Pancreas (tissue), 10 donors: Measurements from ENCODE around the gene ALG5. TPM values are rescaled to one million over a fixed set of nuclear protein-coding genes. Genes with fewer than 3 reads are reported as not detected.

Source experiments
- ATAC-seq, 4 donors: fragments of 200-7000 bp; cut with Tn5 transposase; one replicate each; pipeline versions ENCODE4 v1.8.0 to v1.9.1; 2020; ENCODE audit warnings: mild to moderate bottlenecking in 4 of 4, moderate library complexity in 4 of 4
- DNase-seq, 6 donors: peaks; one replicate each; pipeline ENCODE4 v3.0.0-alpha.2; 2020
- FAIRE-seq: peaks from 2 replicates; lab custom pipeline; 2012; peaks lifted over from hg19 to GRCh38; lab: Jason Lieb, UNC
- H3K27ac ChIP-seq, 4 donors: fragments of 200-600 bp; sonication (generic); 1 replicate in 3 of 4; 2 replicates in 1 of 4; pipeline versions ENCODE4 v1.5.0 to v1.8.0; 2020
- H3K27me3 ChIP-seq, 4 donors: fragments of 200-600 bp; one replicate each; pipeline ENCODE4 v1.8.0; 2021
- H3K36me3 ChIP-seq, 3 donors: fragments of 200-600 bp; sonication (generic) in 1 of 3; one replicate each; pipeline versions ENCODE4 v1.5.0 to v1.8.0; 2020 to 2021
- H3K4me1 ChIP-seq, 3 donors: fragments of 200-600 bp; one replicate each; pipeline ENCODE4 v1.8.0; 2021
- H3K4me3 ChIP-seq, 4 donors: fragments of 200-600 bp; sonication (generic) in 2 of 4; one replicate each; pipeline versions ENCODE4 v1.5.0 to v1.8.0; 2020 to 2021
- H3K9me3 ChIP-seq, 4 donors: fragments of 200-600 bp; one replicate each; pipeline ENCODE4 v1.8.0; 2021
- WGBS, 2 donors: extraction: QIAGEN DNeasy Blood & Tissue Kit; methylation state at CpG; one replicate each; pipeline ENCODE4 v1.1.7; 2013; 5-methylcytosine and 5-hydroxymethylcytosine counted together
- intact Hi-C, 3 donors: fragments of 100-400 bp; cut with DNase I; formaldehyde crosslinking; loops; one replicate each; pipeline versions ENCODE4 v1.11.1 to v1.14.2; 2022
- polyA plus RNA-seq, 2 donors: library from polyadenylated mRNA; stranded (reverse); fragments of 200-250 nt; gene quantifications; one replicate each; pipeline ENCODE4 v1.2.3, GENCODE V29; 2013
- total RNA-seq, 6 donors: library from RNA; stranded (reverse); fragmentation: NEBNext Ultra II Directional in 4 of 6; extraction: Animal tissue kit (Norgen Biotek cat#: 25700) in 4 of 6; gene quantifications; one replicate each; pipeline versions ENCODE4 v1.2.1 to v1.2.4, GENCODE V29; 2021 to 2023
- TF ChIP-seq, protein P1 (sequence below), 4 donors: fragments of 200-600 bp; sonication (generic) in 3 of 4; IDR thresholded peaks; one replicate each; pipeline versions ENCODE4 v1.5.0 to v1.8.0; 2021; ENCODE audit warnings: antibody characterized with exemption in 4 of 4
- donor health status: healthy with polysubstance abuse.
- donor health status: DM: no; HTN: no; CAD: no; lungs with moderate emphysema.
- donor health status: DM: no; HTN: no; CAD: no.
- donor health status: control.
- donor health status: control.
- donor health status: Bipolar disorder and iron deficiency.
- donor health status: DM: yes; HTN: yes; CAD: no.
- donor health status: DM: no; HTN: no; CAD: no.
- donor health status: DM: no; HTN: no; CAD: no.
- donor health status: DM: yes; HTN: yes; CAD: no.

The ALG5 gene
- total and polyA plus RNA-seq, 8 donors = 30.9 to 62.6 (median 40.8) TPM

DNA sequence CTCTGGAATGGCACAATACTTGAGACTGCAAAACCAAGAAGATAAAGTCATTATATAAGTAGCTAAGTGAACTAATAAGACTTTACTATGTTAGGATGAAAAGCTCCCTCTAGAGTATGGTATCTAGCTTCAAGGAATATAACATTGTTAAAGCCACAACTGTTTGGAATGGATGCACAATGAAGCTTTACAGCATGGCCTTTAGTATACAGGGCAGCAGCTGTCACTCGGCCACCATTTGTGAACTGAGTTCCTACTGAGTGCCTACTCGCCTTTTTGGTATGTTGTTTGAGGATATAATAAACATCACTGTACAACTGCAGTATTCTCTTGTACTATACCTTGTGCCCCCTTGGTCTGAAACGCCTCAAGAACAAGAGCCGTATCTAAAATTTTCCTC, 6.8 kb downstream of the ALG5 start:
- Histone ChIP-seq H3K9me3 (no peaks in the 10 kb centered on the region), H3K27ac (no peak overlapping the region), H3K27me3 (no peaks in the 10 kb centered on the region), H3K4me1 (peaks cover 0 to 10% (median 1%) of the 10 kb centered on the region in 3 donors), H3K36me3 (peaks cover 8 to 66% (median 43%) of the 10 kb centered on the region in 3 donors), H3K4me3 (no peak overlapping the region)
- intact Hi-C loops = no loop called here
- TF ChIP-seq, protein P1, sequence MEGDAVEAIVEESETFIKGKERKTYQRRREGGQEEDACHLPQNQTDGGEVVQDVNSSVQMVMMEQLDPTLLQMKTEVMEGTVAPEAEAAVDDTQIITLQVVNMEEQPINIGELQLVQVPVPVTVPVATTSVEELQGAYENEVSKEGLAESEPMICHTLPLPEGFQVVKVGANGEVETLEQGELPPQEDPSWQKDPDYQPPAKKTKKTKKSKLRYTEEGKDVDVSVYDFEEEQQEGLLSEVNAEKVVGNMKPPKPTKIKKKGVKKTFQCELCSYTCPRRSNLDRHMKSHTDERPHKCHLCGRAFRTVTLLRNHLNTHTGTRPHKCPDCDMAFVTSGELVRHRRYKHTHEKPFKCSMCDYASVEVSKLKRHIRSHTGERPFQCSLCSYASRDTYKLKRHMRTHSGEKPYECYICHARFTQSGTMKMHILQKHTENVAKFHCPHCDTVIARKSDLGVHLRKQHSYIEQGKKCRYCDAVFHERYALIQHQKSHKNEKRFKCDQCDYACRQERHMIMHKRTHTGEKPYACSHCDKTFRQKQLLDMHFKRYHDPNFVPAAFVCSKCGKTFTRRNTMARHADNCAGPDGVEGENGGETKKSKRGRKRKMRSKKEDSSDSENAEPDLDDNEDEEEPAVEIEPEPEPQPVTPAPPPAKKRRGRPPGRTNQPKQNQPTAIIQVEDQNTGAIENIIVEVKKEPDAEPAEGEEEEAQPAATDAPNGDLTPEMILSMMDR (IDR thresholded peaks at IDR 0.05) = no peak
- FAIRE-seq = no peak
- WGBS, 2 donors = 91 to 92% methylated on average over 4 of the region's 4 CpGs
- no peak for ATAC-seq
- no peak for DNase-seq

DNA sequence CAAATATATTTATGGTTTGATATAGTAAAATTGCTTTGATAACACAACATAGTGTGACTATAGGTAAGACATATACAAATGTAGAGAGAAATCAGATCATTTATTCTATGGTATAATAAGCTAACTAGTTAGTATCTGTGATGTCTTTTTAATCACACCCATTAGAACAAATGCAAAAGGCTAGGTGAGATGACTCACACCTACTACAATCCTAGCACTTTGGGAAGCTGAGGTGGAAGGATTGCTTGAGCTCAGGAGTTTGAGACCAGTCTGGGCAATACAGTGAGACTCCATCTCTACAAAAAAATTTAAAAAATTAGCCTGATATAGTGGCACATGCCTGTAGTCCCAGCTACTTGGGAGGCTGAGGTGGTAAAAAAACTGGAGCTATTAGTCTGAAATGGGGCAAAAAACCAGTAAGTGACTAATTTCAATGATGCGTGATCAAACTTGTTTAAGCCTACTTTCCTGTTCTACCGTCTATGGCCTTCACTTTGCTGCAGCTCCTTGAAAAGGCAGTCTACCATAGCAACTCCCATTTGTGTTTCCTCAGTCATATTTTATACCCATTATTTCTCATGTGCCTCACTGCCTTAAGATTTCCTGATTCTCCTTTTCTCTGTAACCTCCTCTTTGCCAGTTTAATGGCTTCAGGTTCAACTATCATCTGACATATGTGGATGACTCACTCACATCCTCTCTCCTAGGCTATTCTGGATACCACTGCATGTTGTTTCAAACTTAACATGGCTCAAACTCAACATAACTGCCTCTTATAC, 12.5 kb downstream of the ALG5 start:
- ATAC-seq = no peak
- Histone ChIP-seq H3K27ac (no peak overlapping the region), H3K9me3 (no peaks in the 10 kb centered on the region), H3K4me1 (no peaks in the 10 kb centered on the region), H3K36me3 (peaks cover 8 to 74% (median 42%) of the 10 kb centered on the region in 3 donors), H3K27me3 (no peaks in the 10 kb centered on the region), H3K4me3 (no peak overlapping the region)
- no peak for DNase-seq
- intact Hi-C loops = no loop called here
- TF ChIP-seq, protein P1 (IDR thresholded peaks at IDR 0.05) = no peak
- FAIRE-seq = no peak
- WGBS, 2 donors = 86 to 87% methylated on average over 2 of the region's 2 CpGs

DNA sequence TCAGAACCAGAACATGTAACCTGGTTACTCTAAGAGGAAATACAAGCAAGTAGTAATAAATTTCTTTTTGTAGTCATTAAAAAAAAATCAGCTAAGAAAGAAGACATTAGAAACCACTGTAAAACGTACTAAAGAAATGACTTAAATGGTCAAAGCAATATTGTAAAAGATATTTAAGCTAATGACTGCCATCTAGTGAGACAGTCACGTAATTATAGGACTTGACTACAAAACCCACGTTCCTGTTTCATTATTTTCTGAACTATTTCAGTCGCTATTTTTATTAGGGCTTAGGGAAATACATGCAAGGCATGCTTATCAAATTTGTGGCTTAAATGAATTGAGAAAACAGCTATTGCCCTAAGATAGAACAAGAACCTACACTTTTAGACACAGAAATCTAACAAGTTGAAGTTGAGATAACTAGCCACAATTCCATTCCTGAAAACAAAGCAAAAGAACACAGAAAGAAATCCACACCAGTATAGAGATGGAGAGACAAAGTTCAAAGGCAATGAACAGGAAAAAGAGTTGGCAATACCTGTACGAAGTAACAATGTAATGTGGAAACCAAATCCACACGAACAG, 17.9 kb downstream of the ALG5 start:
- H3K4me3 ChIP-seq = no peak overlapping the region
- 37 to 42% methylated on average over 6 of the region's 6 CpGs for WGBS, 2 donors
- peak; percentile 59 for FAIRE-seq
- intact Hi-C loops = no loop called here
- no peaks in the 10 kb centered on the region for H3K4me1 ChIP-seq
- TF ChIP-seq, protein P1 (IDR thresholded peaks at IDR 0.05) = peak in 2 of 4 donors; percentile 15 to 20
- ATAC-seq = peak in 3 of 4 donors; percentile 32 to 69 (median 50)
- DNase-seq = no peak
- no peak overlapping the region for H3K27ac ChIP-seq
- peaks cover 0 to 45% (median 24%) of the 10 kb centered on the region in 3 donors for H3K36me3 ChIP-seq
- H3K9me3 ChIP-seq = no peaks in the 10 kb centered on the region
- no peaks in the 10 kb centered on the region for H3K27me3 ChIP-seq

- DNase-seq (no peak), FAIRE-seq (no peak), ATAC-seq (no peak)
- WGBS, 2 donors = 93% methylated on average over 7 of the region's 7 CpGs
- no peak overlapping the region for H3K4me3 ChIP-seq
- H3K9me3 ChIP-seq = no peaks in the 10 kb centered on the region
- intact Hi-C loops = no loop called here
- H3K27ac ChIP-seq = no peak overlapping the region
- H3K36me3 ChIP-seq = peaks cover 3 to 40% (median 16%) of the 10 kb centered on the region in 3 donors
- H3K4me1 ChIP-seq = no peaks in the 10 kb centered on the region
- TF ChIP-seq, protein P1 (IDR thresholded peaks at IDR 0.05) = no peak
- no peaks in the 10 kb centered on the region for H3K27me3 ChIP-seq
Measured at GRCh38 chr13:36979361-36980050, 19.6 kb downstream of the ALG5 start.
